MM.1S (cell line): ENCODE data around the gene TFDP1.
"Not testable (repeated sequence)": the region's sequence is repeated elsewhere in the genome, so short reads cannot be mapped to it uniquely, and the experiment has no call there.

ENCODE experiments used
- DNase-seq: peaks from one replicate; pipeline ENCODE4 v3.0.0-alpha.2; 2015
- H2AFZ ChIP-seq: fragments of 300-600 bp; sonication (generic); 2 replicates; pipeline ENCODE4 v1.6.0; 2016; ENCODE audit warnings: antibody characterized with exemption, low read length
- H3F3A ChIP-seq: fragments of 300-600 bp; sonication (generic); 2 replicates; pipeline ENCODE4 v1.6.1; 2016; ENCODE audit warnings: mild to moderate bottlenecking, antibody characterized with exemption, low read length, moderate library complexity, mixed read lengths; ENCODE audit not compliant: insufficient read depth
- H3K27ac ChIP-seq: fragments of 300-600 bp; sonication (generic); 2 replicates; pipeline ENCODE4 v1.5.1; 2016; ENCODE audit warnings: mild to moderate bottlenecking, low read length
- H3K27me3 ChIP-seq: fragments of 300-600 bp; sonication (generic); replicated peaks from 2 replicates; pipeline ENCODE4 v1.6.0; 2016; ENCODE audit warnings: low read length; ENCODE audit not compliant: insufficient read depth
- H3K36me3 ChIP-seq: fragments of 300-600 bp; sonication (generic); replicated peaks from 2 replicates; pipeline ENCODE4 v1.6.1; 2016; ENCODE audit warnings: mild to moderate bottlenecking, low read length, mixed read lengths; ENCODE audit not compliant: insufficient read depth
- H3K4me1 ChIP-seq: fragments of 300-600 bp; sonication (generic); 2 replicates; pipeline ENCODE4 v1.6.1; 2016; ENCODE audit warnings: low read length, mixed read lengths
- H3K4me2 ChIP-seq: fragments of 300-600 bp; sonication (generic); 2 replicates; pipeline ENCODE4 v1.6.0; 2016; ENCODE audit warnings: low read depth, low read length
- H3K4me3 ChIP-seq: fragments of 300-600 bp; sonication (generic); 2 replicates; pipeline ENCODE4 v1.5.1; 2016; ENCODE audit warnings: low read length, mixed read lengths
- H3K79me2 ChIP-seq: fragments of 300-600 bp; sonication (generic); 2 replicates; pipeline ENCODE4 v1.6.1; 2016; ENCODE audit warnings: mixed run types, low read length, mixed read lengths
- H3K9ac ChIP-seq: fragments of 300-600 bp; sonication (generic); 2 replicates; pipeline ENCODE4 v1.6.1; 2016; ENCODE audit warnings: low read length, mixed read lengths
- H3K9me2 ChIP-seq: fragments of 300-600 bp; sonication (generic); replicated peaks from 2 replicates; pipeline ENCODE4 v1.6.1; 2016; ENCODE audit warnings: mild to moderate bottlenecking, low read length, mixed read lengths; ENCODE audit not compliant: insufficient read depth
- H3K9me3 ChIP-seq: fragments of 300-600 bp; sonication (generic); replicated peaks from 2 replicates; pipeline ENCODE4 v1.6.1; 2016; ENCODE audit warnings: mild to moderate bottlenecking, low read length, mixed read lengths; ENCODE audit not compliant: insufficient read depth
- H4K20me1 ChIP-seq: fragments of 300-600 bp; sonication (generic); 2 replicates; pipeline ENCODE4 v1.6.1; 2016; ENCODE audit warnings: mild to moderate bottlenecking, low read length, moderate library complexity, mixed read lengths; ENCODE audit not compliant: insufficient read depth
- CTCF ChIP-seq: fragments of 300-600 bp; sonication (generic); IDR thresholded peaks from 2 replicates; pipeline ENCODE4 v1.5.1; 2016; ENCODE audit warnings: antibody characterized with exemption, low read length, mixed read lengths
- EZH2 ChIP-seq: fragments of 300-600 bp; sonication (generic); optimal IDR thresholded peaks from 2 replicates; pipeline ENCODE3; 2017; ENCODE audit warnings: low read depth, mild to moderate bottlenecking, antibody characterized with exemption, low read length, mixed read lengths
- EZH2phosphoT487 ChIP-seq: fragments of 300-600 bp; sonication (generic); IDR thresholded peaks from 2 replicates; pipeline ENCODE4 v1.6.1; 2018; ENCODE audit warnings: antibody characterized with exemption, low read length

The TFDP1 gene

GRCh38 chr13:113622791-113623490, 38.4 kb downstream of the TFDP1 start:
- Histone ChIP-seq H3K79me2 (peaks cover 85% of the 10 kb centered on the region), H4K20me1 (no peaks in the 10 kb centered on the region; the same call in 1 of the 2 replicates), H3K36me3 (peaks cover 21% of the 10 kb centered on the region), H3K9ac (no peak overlapping the region), H3K27ac (no peak overlapping the region), H3F3A (no peaks in the 10 kb centered on the region), H3K4me2 (no peak overlapping the region), H3K27me3 (no peaks in the 10 kb centered on the region), H2AFZ (no peak overlapping the region), H3K4me1 (no peaks in the 10 kb centered on the region), H3K9me2 (no peaks in the 10 kb centered on the region), H3K4me3 (no peak overlapping the region), H3K9me3 (no peaks in the 10 kb centered on the region)
- TF ChIP-seq EZH2: no peak
- no peak for TF ChIP-seq EZH2phosphoT487
- no peak for TF ChIP-seq CTCF
- no peak for DNase-seq

- no peak for DNase-seq
- no peak overlapping the region for H3K27ac ChIP-seq
- no peaks in the 10 kb centered on the region for H3K9me2 ChIP-seq
Measured at GRCh38 chr13:113623491-113624234, 39.1 kb downstream of the TFDP1 start.

GRCh38 chr13:113624235-113624587, 39.7 kb downstream of the TFDP1 start:
- no peak for TF ChIP-seq EZH2phosphoT487
- no peak for TF ChIP-seq CTCF
- no peak for TF ChIP-seq EZH2
- Histone ChIP-seq H4K20me1 (peaks cover 6% of the 10 kb centered on the region; the same call in 1 of the 2 replicates), H2AFZ (no peak overlapping the region)

More at GRCh38 chr13:113623491-113624234, 39.1 kb downstream of the TFDP1 start:
- Histone ChIP-seq H2AFZ (no peak overlapping the region), H3K4me3 (no peak overlapping the region), H3K9ac (no peak overlapping the region), H4K20me1 (peaks cover 2% of the 10 kb centered on the region; the same call in 1 of the 2 replicates), H3F3A (no peaks in the 10 kb centered on the region), H3K4me2 (no peak overlapping the region), H3K27me3 (no peaks in the 10 kb centered on the region), H3K4me1 (no peaks in the 10 kb centered on the region), H3K79me2 (peaks cover 85% of the 10 kb centered on the region), H3K9me3 (no peaks in the 10 kb centered on the region), H3K36me3 (peaks cover 21% of the 10 kb centered on the region)
- no peak for TF ChIP-seq EZH2
- TF ChIP-seq CTCF: no peak
- TF ChIP-seq EZH2phosphoT487: no peak

GRCh38 chr13:113624640-113625304, 40.2 kb downstream of the TFDP1 start:
- peaks cover 26% of the 10 kb centered on the region for H3K36me3 ChIP-seq
- H3K27ac ChIP-seq, H3K4me1 ChIP-seq, H3K4me3 ChIP-seq, H3K9me2 ChIP-seq, DNase-seq, H2AFZ ChIP-seq, H3F3A ChIP-seq, H3K9ac ChIP-seq, H3K27me3 ChIP-seq, H3K4me2 ChIP-seq, H4K20me1 ChIP-seq, H3K9me3 ChIP-seq: not testable (repeated sequence)
- peaks cover 87% of the 10 kb centered on the region for H3K79me2 ChIP-seq

More at GRCh38 chr13:113624235-113624587, 39.7 kb downstream of the TFDP1 start:
- Histone ChIP-seq H3K79me2 (peaks cover 86% of the 10 kb centered on the region), H3K9me3 (no peaks in the 10 kb centered on the region), H3K4me2 (no peak overlapping the region), H3K9ac (no peak overlapping the region), H3K36me3 (peaks cover 22% of the 10 kb centered on the region), H3K4me3 (no peak overlapping the region), H3K9me2 (no peaks in the 10 kb centered on the region), H3K4me1 (no peaks in the 10 kb centered on the region), H3F3A (no peaks in the 10 kb centered on the region), H3K27ac (no peak overlapping the region), H3K27me3 (no peaks in the 10 kb centered on the region)
- DNase-seq: no peak
